ENCODE data around the gene KRTAP9-3. TPM values are rescaled to one million over a fixed set of nuclear protein-coding genes. Genes with fewer than 3 reads are reported as not detected.
"Not testable (repeated sequence)": the region's sequence is repeated elsewhere in the genome, so short reads cannot be mapped to it uniquely, and the experiment has no call there.

The KRTAP9-3 gene
- total and polyA plus RNA-seq, 2 of the 8 experiments (the other 6 are each of a cell fraction or from before 2014, with no cell fraction given): not detected

- H4K91ac ChIP-seq (replicated peaks; ENCODE audit: insufficient read length, low read length); H4K5ac ChIP-seq (ENCODE audit: insufficient read length, low read depth, low read length); H3K79me1 ChIP-seq (ENCODE audit: low read depth, low read length); H3K27ac ChIP-seq (ENCODE audit: low read depth, low read length); H3K9me3 ChIP-seq (ENCODE audit: insufficient read depth in 2 of 2, low read depth in 1 of 2, low read length in 1 of 2); H2BK120ac ChIP-seq (replicated peaks; ENCODE audit: low read depth, low read length); POLR2A ChIA-PET (ENCODE audit: partially characterized antibody); H3K23me2 ChIP-seq (ENCODE audit: low read depth, low read length); H4K20me1 ChIP-seq (replicated peaks in 1 of 2; ENCODE audit: control insufficient read depth in 1 of 2, insufficient read depth in 2 of 2, low read length in 2 of 2); H3K27me3 ChIP-seq (replicated peaks in 1 of 4; ENCODE audit: control insufficient read depth in 3 of 4, extremely low read depth in 1 of 4, insufficient read depth in 3 of 4, low read length in 3 of 4); H3K4me3 ChIP-seq (ENCODE audit: extremely low read depth in 1 of 4, insufficient read depth in 2 of 4, low read depth in 3 of 4, low read length in 4 of 4); H3K9ac ChIP-seq (replicated peaks in 1 of 4; ENCODE audit: extremely low read depth in 1 of 4, low read depth in 3 of 4, low read length in 3 of 4); H2BK5ac ChIP-seq (ENCODE audit: low read depth, low read length); H3K36me3 ChIP-seq (ENCODE audit: control insufficient read depth in 2 of 4, insufficient read depth in 4 of 4, low read length in 3 of 4); H2AFZ ChIP-seq (ENCODE audit: low read length); H3K4me2 ChIP-seq (ENCODE audit: insufficient read depth in 1 of 2, low read depth in 2 of 2, low read length in 2 of 2); FAIRE-seq; H2BK20ac ChIP-seq (ENCODE audit: low read length); H4K8ac ChIP-seq (ENCODE audit: extremely low read depth, insufficient read depth, low read length); H3K4me1 ChIP-seq (replicated peaks in 1 of 4; ENCODE audit: control insufficient read depth in 3 of 4, insufficient read depth in 4 of 4, low read length in 3 of 4); H3K56ac ChIP-seq (replicated peaks; ENCODE audit: insufficient read length, low read depth, low read length); H3K23ac ChIP-seq (ENCODE audit: insufficient read length); H3K14ac ChIP-seq (ENCODE audit: insufficient read length); H3K18ac ChIP-seq (ENCODE audit: extremely low read depth, low read length); CTCF ChIA-PET (ENCODE audit: partially characterized antibody); H3K4ac ChIP-seq (replicated peaks; ENCODE audit: insufficient read length, low read depth, low read length); H2BK15ac ChIP-seq (ENCODE audit: low read length); H2BK12ac ChIP-seq (ENCODE audit: low read depth, low read length); DNase-seq (ENCODE audit: low read depth in 1 of 2, low spot score in 2 of 2); H2AK5ac ChIP-seq (ENCODE audit: low read depth, low read length); H3K79me2 ChIP-seq (ENCODE audit: control insufficient read depth in 1 of 2, insufficient read depth in 2 of 2, low read length in 2 of 2): not testable (repeated sequence)
- no CpG with 5 or more reads among the region's 1 CpG for WGBS, 2 experiments (ENCODE audit: extremely low coverage in 1 of 2, insufficient coverage in 1 of 2, insufficient read length in 1 of 2, insufficient replicate concordance in 2 of 2, low coverage in 1 of 2, low lambda C conversion rate in 2 of 2, missing lambda C conversion rate in 1 of 2)
These were observed 39.1 kb downstream of the KRTAP9-3 start for GRCh38 chr17:41271323-41271722.
